ENCODE data around the gene NUP62. TPM values are rescaled to one million over a fixed set of nuclear protein-coding genes. Genes with fewer than 3 reads are reported as not detected.

NUP62 gene
- polyA plus RNA-seq, 1 donor (not counting 4 experiments of a cell fraction or from before 2014, with no cell fraction given) = 12.9 TPM

- Histone ChIP-seq H3K4me1 (ENCODE audit: control insufficient read depth, extremely low read depth, insufficient read depth, low read length) (no peaks in the 10 kb centered on the region), H4K20me1 (ENCODE audit: control insufficient read depth, extremely low read depth, insufficient read depth, low read length) (no peaks in the 10 kb centered on the region), H3K4me2 (ENCODE audit: control insufficient read depth, extremely low read depth, insufficient read depth, low read depth, low read length) (no peak overlapping the region), H2AFZ (ENCODE audit: control insufficient read depth, low read length) (no peak overlapping the region), H3K36me3 (ENCODE audit: control insufficient read depth in 2 of 2, extremely low read depth in 1 of 2, insufficient read depth in 2 of 2, low read length in 2 of 2) (no peaks in the 10 kb centered on the region), H3K9me1 (ENCODE audit: control insufficient read depth, extremely low read depth, insufficient read depth, low read length) (no peaks in the 10 kb centered on the region), H3K9ac (ENCODE audit: control insufficient read depth, extremely low read depth, insufficient read depth, low read length) (no peak overlapping the region), H3K27ac (ENCODE audit: control insufficient read depth, insufficient read depth, low read length) (no peak overlapping the region), H3K27me3 (ENCODE audit: control insufficient read depth, extremely low read depth, insufficient read depth, low read length) (no peaks in the 10 kb centered on the region), H3K79me2 (ENCODE audit: control insufficient read depth, insufficient read depth, low read length) (no peaks in the 10 kb centered on the region), H3K9me3 (ENCODE audit: control insufficient read depth, low read depth, low read length) (no peaks in the 10 kb centered on the region), H3K4me3 (ENCODE audit: control insufficient read depth in 2 of 3, extremely low read depth in 1 of 3, insufficient read depth in 2 of 3, low read depth in 1 of 3, low read length in 3 of 3) (no peak overlapping the region)
- DNase-seq (ENCODE audit: low read depth, low spot score) (no peak), FAIRE-seq (no peak)
- TF ChIP-seq CTCF (optimal IDR thresholded peaks at IDR 0.05 in 1 of 3, IDR thresholded peaks at IDR 0.05 in 1 of 3, conservative IDR thresholded peaks at IDR 0.05 in 1 of 3; ENCODE audit: extremely low read depth in 1 of 3, insufficient read depth in 2 of 3, low read length in 3 of 3) (no peak), EZH2 (IDR thresholded peaks at IDR 0.05; ENCODE audit: low read length) (no peak)
- dilution Hi-C loops (cut with MboI; ENCODE audit: extremely low pct_ligation_motif_present, low sequenced_read_pairs) = no loop called here
Observed at GRCh38 chr19:49973987-49974386, 44.7 kb upstream of the NUP62 start.

GRCh38 chr19:49972841-49973240 lies 43.5 kb upstream of the NUP62 start:
- Histone ChIP-seq H3K9ac (ENCODE audit: control insufficient read depth, extremely low read depth, insufficient read depth, low read length) (no peak overlapping the region), H3K36me3 (ENCODE audit: control insufficient read depth in 2 of 2, extremely low read depth in 1 of 2, insufficient read depth in 2 of 2, low read length in 2 of 2) (no peaks in the 10 kb centered on the region), H2AFZ (ENCODE audit: control insufficient read depth, low read length) (no peak overlapping the region), H4K20me1 (ENCODE audit: control insufficient read depth, extremely low read depth, insufficient read depth, low read length) (no peaks in the 10 kb centered on the region), H3K9me3 (ENCODE audit: control insufficient read depth, low read depth, low read length) (no peaks in the 10 kb centered on the region), H3K79me2 (ENCODE audit: control insufficient read depth, insufficient read depth, low read length) (no peaks in the 10 kb centered on the region), H3K4me2 (ENCODE audit: control insufficient read depth, extremely low read depth, insufficient read depth, low read depth, low read length) (no peak overlapping the region), H3K4me1 (ENCODE audit: control insufficient read depth, extremely low read depth, insufficient read depth, low read length) (no peaks in the 10 kb centered on the region), H3K27me3 (ENCODE audit: control insufficient read depth, extremely low read depth, insufficient read depth, low read length) (no peaks in the 10 kb centered on the region), H3K4me3 (ENCODE audit: control insufficient read depth in 2 of 3, extremely low read depth in 1 of 3, insufficient read depth in 2 of 3, low read depth in 1 of 3, low read length in 3 of 3) (no peak overlapping the region), H3K27ac (ENCODE audit: control insufficient read depth, insufficient read depth, low read length) (no peak overlapping the region), H3K9me1 (ENCODE audit: control insufficient read depth, extremely low read depth, insufficient read depth, low read length) (no peaks in the 10 kb centered on the region)
- DNase-seq (ENCODE audit: low read depth, low spot score) = no peak
- TF ChIP-seq CTCF (optimal IDR thresholded peaks at IDR 0.05 in 1 of 3, IDR thresholded peaks at IDR 0.05 in 1 of 3, conservative IDR thresholded peaks at IDR 0.05 in 1 of 3; ENCODE audit: extremely low read depth in 1 of 3, insufficient read depth in 2 of 3, low read length in 3 of 3) = no peak
- no peak for TF ChIP-seq EZH2 (IDR thresholded peaks at IDR 0.05; ENCODE audit: low read length)
- no peak for FAIRE-seq
- dilution Hi-C loops (cut with MboI; ENCODE audit: extremely low pct_ligation_motif_present, low sequenced_read_pairs) = no loop called here

All from keratinocyte (primary cell).